ENCODE results near the gene ODF4. TPM values are rescaled to one million over a fixed set of nuclear protein-coding genes. Genes with fewer than 3 reads are reported as not detected.

The ODF4 gene
- polyA plus RNA-seq, 1 of the 3 experiments (the other 2 are of a cell fraction), result not detected

GRCh38 chr17:8380049-8380448 lies 40.4 kb downstream of the ODF4 start:
- Histone ChIP-seq H3K9ac (peak overlapping the region; percentile 95; the same call in 1 of the 2 replicates), H3F3A (replicated peaks; ENCODE audit: insufficient read depth) (peaks cover 77% of the 10 kb centered on the region), H3K4me2 (peak overlapping the region; percentile 98; the same call in 1 of the 2 replicates), H2AFZ (ENCODE audit: low read depth) (no peak overlapping the region), H3K9me3 (no peaks in the 10 kb centered on the region), H3K9me2 (no peaks in the 10 kb centered on the region), H3K36me3 (replicated peaks in 1 of 2; ENCODE audit: control insufficient read depth in 1 of 2, insufficient read depth in 2 of 2, low read length in 1 of 2) (peaks cover 32 to 56% of the 10 kb centered on the region in 2 experiments), H3K27ac (ENCODE audit: low read depth in 2 of 2, low read length in 1 of 2) (peak overlapping the region; percentile 9 to 19; a peak in 3 of 4 replicates), H3K4me1 (ENCODE audit: control insufficient read depth in 1 of 2, insufficient read depth in 2 of 2, low read depth in 1 of 2, low read length in 1 of 2) (peaks cover 30 to 33% of the 10 kb centered on the region in 2 experiments; a peak in 3 of 4 replicates), H3K27me3 (ENCODE audit: insufficient read depth) (no peaks in the 10 kb centered on the region), H3K4me3 (ENCODE audit: low read depth in 2 of 2, low read length in 1 of 2) (peak overlapping the region; percentile 73 to 87; a peak in 2 of 4 replicates), H4K20me1 (ENCODE audit: insufficient read depth) (peaks cover 53% of the 10 kb centered on the region), H3K79me2 (ENCODE audit: insufficient read depth) (peaks cover 60% of the 10 kb centered on the region)
- POLR2A ChIA-PET, result no interaction called here
- no peak for DNase-seq
- 49% methylated on average over 3 of the region's 3 CpGs for WGBS (ENCODE audit: low lambda C conversion rate)
- TF ChIP-seq ELF1 (IDR thresholded peaks at IDR 0.05) (no peak), POLR2AphosphoS5 (IDR thresholded peaks at IDR 0.05; ENCODE audit: low read depth, low read length) (no peak), EP300 (IDR thresholded peaks at IDR 0.05; ENCODE audit: borderline replicate concordance in 1 of 2, low read depth in 1 of 2, low read length in 1 of 2) (no peak), TAF1 (IDR thresholded peaks at IDR 0.05; ENCODE audit: borderline replicate concordance, low read depth, low read length) (no peak), MEF2A (IDR thresholded peaks at IDR 0.05; ENCODE audit: borderline replicate concordance, low read depth) (no peak), RAD21 (IDR thresholded peaks at IDR 0.05; ENCODE audit: low read length) (no peak), RCOR1 (IDR thresholded peaks at IDR 0.05; ENCODE audit: low read length) (no peak), MXI1 (IDR thresholded peaks at IDR 0.05; ENCODE audit: low read depth, low read length) (no peak), TEAD4 (IDR thresholded peaks at IDR 0.05; ENCODE audit: borderline replicate concordance, insufficient read depth) (no peak), PBX3 (IDR thresholded peaks at IDR 0.05) (no peak), CTCF (IDR thresholded peaks at IDR 0.05) (no peak), RXRA (IDR thresholded peaks at IDR 0.05; ENCODE audit: borderline replicate concordance, low read depth) (no peak), FOSL2 (IDR thresholded peaks at IDR 0.05; ENCODE audit: borderline replicate concordance, low read depth) (no peak), RFX5 (IDR thresholded peaks at IDR 0.05; ENCODE audit: low read length) (no peak), MAX (IDR thresholded peaks at IDR 0.05; ENCODE audit: low read depth) (no peak), YY1 (IDR thresholded peaks at IDR 0.05; ENCODE audit: low read depth) (no peak), FOXM1 (IDR thresholded peaks at IDR 0.05; ENCODE audit: low read depth) (no peak), USF1 (IDR thresholded peaks at IDR 0.05; ENCODE audit: borderline replicate concordance, low read depth) (no peak), NFIC (IDR thresholded peaks at IDR 0.05; ENCODE audit: borderline replicate concordance) (no peak), REST (IDR thresholded peaks at IDR 0.05; ENCODE audit: low read depth, low read length) (no peak)
- CTCF ChIA-PET, result no interaction called here
